Measurements from ENCODE around the gene CCDC91.

DNA sequence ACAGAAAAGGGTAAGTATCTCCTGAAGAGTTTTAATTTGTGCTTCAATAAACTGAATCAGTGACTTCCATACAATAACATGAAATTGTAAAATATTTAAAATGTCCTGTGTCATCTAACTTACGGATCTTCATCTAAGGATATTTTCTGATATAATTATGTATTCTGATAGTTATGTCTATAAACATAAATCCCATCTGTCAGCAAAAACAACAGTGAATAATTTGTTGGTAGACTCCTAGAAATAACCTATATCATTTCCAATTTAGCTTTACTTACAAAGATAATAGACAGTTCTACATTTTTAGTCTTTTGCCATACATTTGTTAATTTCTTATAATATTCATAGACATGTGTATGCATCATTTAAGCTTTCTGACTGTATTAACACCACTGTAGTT, 293.9 kb downstream of the CCDC91 start:
- TF ChIP-seq CTCF (IDR thresholded peaks at IDR 0.05): no peak
- no peak for TF ChIP-seq POLR2A (IDR thresholded peaks at IDR 0.05)
